Upper lobe of right lung (tissue), 1 donor: Measurements from ENCODE around the gene ANKRD63. TPM values are rescaled to one million over a fixed set of nuclear protein-coding genes. Genes with fewer than 3 reads are reported as not detected.

Experiments
- ATAC-seq: fragments of 200-7000 bp; cut with Tn5 transposase; one replicate; pipeline ENCODE4 v1.9.1; 2020; ENCODE audit warnings: mild to moderate bottlenecking, moderate library complexity
- DNase-seq: peaks from one replicate; pipeline ENCODE4 v3.0.0-alpha.2; 2020
- H3K27ac ChIP-seq: fragments of 200-600 bp; one replicate; pipeline ENCODE4 v1.8.0; 2022
- H3K27me3 ChIP-seq: fragments of 200-600 bp; one replicate; pipeline ENCODE4 v1.8.0; 2022; ENCODE audit warnings: mild to moderate bottlenecking
- H3K36me3 ChIP-seq: fragments of 200-600 bp; one replicate; pipeline ENCODE4 v1.8.0; 2022
- H3K4me1 ChIP-seq: fragments of 200-600 bp; one replicate; pipeline ENCODE4 v1.8.0; 2022
- H3K4me3 ChIP-seq: fragments of 200-600 bp; one replicate; pipeline ENCODE4 v1.8.0; 2022; ENCODE audit warnings: mild to moderate bottlenecking
- H3K9me3 ChIP-seq: fragments of 200-600 bp; one replicate; pipeline ENCODE4 v1.8.0; 2022
- intact Hi-C: fragments of 100-400 bp; cut with DNase I; formaldehyde crosslinking; loops from one replicate; pipeline ENCODE4 v1.11.0; 2022
- total RNA-seq: library from RNA; stranded (reverse); fragmentation: NEBNext Ultra II Directional; extraction: Animal tissue kit (Norgen Biotek cat#: 25700); gene quantifications from one replicate; pipeline ENCODE4 v1.2.1, GENCODE V29; 2021
- TF ChIP-seq, protein P1 (sequence below): fragments of 200-600 bp; IDR thresholded peaks from one replicate; pipeline ENCODE4 v1.8.0; 2022; ENCODE audit warnings: antibody characterized with exemption
- donor health status: DM: no; HTN: yes; CAD: no; lungs with severe emphysema.

Gene ANKRD63
- total RNA-seq, 1 donor from 2014 or later: not detected

DNA sequence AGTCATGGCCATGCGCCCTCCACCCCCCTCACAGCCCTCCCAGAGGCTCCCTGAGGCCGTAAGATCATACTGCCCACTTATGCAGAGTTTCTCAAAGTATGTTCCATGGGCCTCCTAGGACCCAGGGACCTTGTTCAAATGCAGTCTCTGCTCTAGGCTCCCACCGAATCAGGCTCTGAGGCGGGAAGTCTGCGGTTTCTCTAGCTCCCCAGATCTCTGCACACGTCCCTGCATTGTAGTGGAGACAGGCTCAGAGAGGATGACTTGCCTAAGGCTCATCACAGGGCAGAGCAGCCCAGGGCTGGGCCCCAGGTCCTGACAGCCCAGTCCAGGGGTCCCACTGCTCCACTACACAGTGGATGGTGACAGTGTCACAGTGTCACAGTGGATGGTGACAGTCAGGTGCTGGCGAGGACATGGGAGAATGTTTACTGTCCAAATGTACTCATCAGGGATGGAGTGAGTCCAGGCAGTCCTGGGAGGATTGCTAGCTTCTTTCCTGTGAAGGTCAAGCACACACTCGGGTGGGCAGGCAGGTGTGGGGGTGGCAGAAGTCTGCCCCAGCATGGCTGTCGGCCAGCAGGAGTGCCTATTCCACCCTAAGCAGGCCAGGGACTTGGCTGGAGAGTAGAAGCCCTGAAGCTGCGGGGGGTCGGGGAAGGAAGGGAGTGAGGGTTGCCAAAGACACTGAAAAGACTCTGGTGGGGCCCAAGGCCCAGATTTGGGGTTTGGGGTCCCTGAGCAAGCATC is 12.4 kb downstream of the ANKRD63 start:
- H3K27ac ChIP-seq: no peak overlapping the region
- intact Hi-C loops: loop anchor here (5.0 kb wide), 2 partner anchors 53 to 223 kb away; no protein-coding TSS in a partner anchor
- H3K4me3 ChIP-seq: no peak overlapping the region
- no peak for ATAC-seq
- TF ChIP-seq, protein P1, sequence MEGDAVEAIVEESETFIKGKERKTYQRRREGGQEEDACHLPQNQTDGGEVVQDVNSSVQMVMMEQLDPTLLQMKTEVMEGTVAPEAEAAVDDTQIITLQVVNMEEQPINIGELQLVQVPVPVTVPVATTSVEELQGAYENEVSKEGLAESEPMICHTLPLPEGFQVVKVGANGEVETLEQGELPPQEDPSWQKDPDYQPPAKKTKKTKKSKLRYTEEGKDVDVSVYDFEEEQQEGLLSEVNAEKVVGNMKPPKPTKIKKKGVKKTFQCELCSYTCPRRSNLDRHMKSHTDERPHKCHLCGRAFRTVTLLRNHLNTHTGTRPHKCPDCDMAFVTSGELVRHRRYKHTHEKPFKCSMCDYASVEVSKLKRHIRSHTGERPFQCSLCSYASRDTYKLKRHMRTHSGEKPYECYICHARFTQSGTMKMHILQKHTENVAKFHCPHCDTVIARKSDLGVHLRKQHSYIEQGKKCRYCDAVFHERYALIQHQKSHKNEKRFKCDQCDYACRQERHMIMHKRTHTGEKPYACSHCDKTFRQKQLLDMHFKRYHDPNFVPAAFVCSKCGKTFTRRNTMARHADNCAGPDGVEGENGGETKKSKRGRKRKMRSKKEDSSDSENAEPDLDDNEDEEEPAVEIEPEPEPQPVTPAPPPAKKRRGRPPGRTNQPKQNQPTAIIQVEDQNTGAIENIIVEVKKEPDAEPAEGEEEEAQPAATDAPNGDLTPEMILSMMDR: no peak
- H3K36me3 ChIP-seq: no peaks in the 10 kb centered on the region
- H3K4me1 ChIP-seq: no peaks in the 10 kb centered on the region
- H3K27me3 ChIP-seq: no peaks in the 10 kb centered on the region
- DNase-seq: no peak
- H3K9me3 ChIP-seq: no peaks in the 10 kb centered on the region

DNA sequence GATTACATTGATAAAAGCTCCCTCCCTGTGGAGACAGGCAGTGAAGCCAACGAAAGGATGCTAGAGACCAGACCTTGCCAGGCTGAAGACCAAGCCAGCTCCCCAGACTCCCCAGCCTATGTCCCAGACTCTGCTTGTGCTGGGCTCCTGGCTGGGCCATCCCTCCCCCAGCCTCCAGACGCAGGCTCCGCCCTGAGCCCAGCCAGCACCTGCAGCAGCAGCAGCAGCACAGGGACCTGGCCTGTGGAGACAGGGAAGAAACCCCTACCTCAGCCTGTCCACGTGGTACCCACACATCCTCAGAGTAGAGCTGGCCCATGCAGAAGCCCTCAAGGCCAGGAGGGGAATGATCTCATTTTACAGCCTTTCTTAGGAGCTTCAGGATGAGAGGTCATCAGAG is 13.3 kb downstream of the ANKRD63 start:
- Histone ChIP-seq H3K4me1 (no peaks in the 10 kb centered on the region), H3K27me3 (no peaks in the 10 kb centered on the region), H3K9me3 (no peaks in the 10 kb centered on the region), H3K4me3 (no peak overlapping the region), H3K27ac (no peak overlapping the region), H3K36me3 (no peaks in the 10 kb centered on the region)
- intact Hi-C loops: loop anchor here (5.0 kb wide), 2 partner anchors 52 to 222 kb away; no protein-coding TSS in a partner anchor
- ATAC-seq: no peak
- no peak for DNase-seq
- TF ChIP-seq, protein P1: no peak

DNA sequence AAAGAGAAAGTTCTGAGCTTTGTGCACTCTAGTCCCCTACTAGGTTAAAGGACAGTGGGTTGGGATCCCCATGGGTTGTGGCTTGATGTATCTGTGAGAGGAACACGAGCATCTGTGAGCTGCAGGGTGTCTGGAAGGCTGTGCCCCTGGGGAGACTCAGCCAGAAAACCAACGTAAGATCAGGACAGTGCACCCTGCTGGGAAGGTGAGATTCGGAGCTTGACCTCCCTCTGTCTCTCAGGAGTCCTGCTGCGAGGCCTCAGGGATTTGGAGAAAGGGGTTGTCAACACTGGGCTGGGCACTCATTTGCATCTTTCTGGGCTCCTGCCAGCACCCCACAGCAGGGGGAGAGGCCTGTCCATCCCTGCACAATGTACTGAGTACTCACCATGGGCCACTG is 15.2 kb downstream of the ANKRD63 start:
- no peak for ATAC-seq
- H3K27ac ChIP-seq: no peak overlapping the region

GRCh38 chr15:40266828-40267304 is 16.0 kb downstream of the ANKRD63 start:
- H3K4me3 ChIP-seq: no peak overlapping the region
- TF ChIP-seq, protein P1: no peak
- no peaks in the 10 kb centered on the region for H3K27me3 ChIP-seq
- intact Hi-C loops: no loop called here
- H3K9me3 ChIP-seq: no peaks in the 10 kb centered on the region
- peak; percentile 82 for DNase-seq
- ATAC-seq: peak; percentile 82
- H3K4me1 ChIP-seq: no peaks in the 10 kb centered on the region
- H3K36me3 ChIP-seq: no peaks in the 10 kb centered on the region
- no peak overlapping the region for H3K27ac ChIP-seq

More for the DNA sequence above, 15.2 kb downstream of the ANKRD63 start:
- TF ChIP-seq, protein P1: no peak
- H3K27me3 ChIP-seq: no peaks in the 10 kb centered on the region
- intact Hi-C loops: no loop called here
- no peak for DNase-seq
- no peaks in the 10 kb centered on the region for H3K9me3 ChIP-seq
- H3K4me3 ChIP-seq: no peak overlapping the region
- no peaks in the 10 kb centered on the region for H3K4me1 ChIP-seq
- no peaks in the 10 kb centered on the region for H3K36me3 ChIP-seq

- Histone ChIP-seq H3K4me1 (no peaks in the 10 kb centered on the region), H3K4me3 (no peak overlapping the region), H3K27me3 (no peaks in the 10 kb centered on the region), H3K9me3 (no peaks in the 10 kb centered on the region), H3K27ac (no peak overlapping the region), H3K36me3 (no peaks in the 10 kb centered on the region)
- TF ChIP-seq, protein P1: no peak
- intact Hi-C loops: no loop called here
- DNase-seq: no peak
- ATAC-seq: no peak
Measured at GRCh38 chr15:40265875-40266274, 17.0 kb downstream of the ANKRD63 start.
